Esophagus squamous epithelium (tissue), 4 donors: ENCODE results near the gene EHHADH.

ENCODE experiments used
- POLR2A ChIP-seq, 4 donors: fragments of 450-650 bp; IDR thresholded peaks; one replicate each; pipeline ENCODE4 v1.6.1; 2017; ENCODE audit warnings: antibody characterized with exemption in 4 of 4, mild to moderate bottlenecking in 4 of 4, moderate library complexity in 3 of 4
- TF ChIP-seq, protein P1 (sequence below), 6 experiments: fragments of 450-650 bp in 4 of 6; fragments of 200-600 bp in 2 of 6; sonication (generic) in 2 of 6; IDR thresholded peaks; one replicate each; pipeline ENCODE4 v1.5.1; 2016 to 2019; ENCODE audit warnings: antibody characterized with exemption in 6 of 6, mild to moderate bottlenecking in 4 of 6, moderate library complexity in 4 of 6

GRCh38 chr3:185276415-185276814, 22.6 kb upstream of the EHHADH start:
- TF ChIP-seq, protein P1, sequence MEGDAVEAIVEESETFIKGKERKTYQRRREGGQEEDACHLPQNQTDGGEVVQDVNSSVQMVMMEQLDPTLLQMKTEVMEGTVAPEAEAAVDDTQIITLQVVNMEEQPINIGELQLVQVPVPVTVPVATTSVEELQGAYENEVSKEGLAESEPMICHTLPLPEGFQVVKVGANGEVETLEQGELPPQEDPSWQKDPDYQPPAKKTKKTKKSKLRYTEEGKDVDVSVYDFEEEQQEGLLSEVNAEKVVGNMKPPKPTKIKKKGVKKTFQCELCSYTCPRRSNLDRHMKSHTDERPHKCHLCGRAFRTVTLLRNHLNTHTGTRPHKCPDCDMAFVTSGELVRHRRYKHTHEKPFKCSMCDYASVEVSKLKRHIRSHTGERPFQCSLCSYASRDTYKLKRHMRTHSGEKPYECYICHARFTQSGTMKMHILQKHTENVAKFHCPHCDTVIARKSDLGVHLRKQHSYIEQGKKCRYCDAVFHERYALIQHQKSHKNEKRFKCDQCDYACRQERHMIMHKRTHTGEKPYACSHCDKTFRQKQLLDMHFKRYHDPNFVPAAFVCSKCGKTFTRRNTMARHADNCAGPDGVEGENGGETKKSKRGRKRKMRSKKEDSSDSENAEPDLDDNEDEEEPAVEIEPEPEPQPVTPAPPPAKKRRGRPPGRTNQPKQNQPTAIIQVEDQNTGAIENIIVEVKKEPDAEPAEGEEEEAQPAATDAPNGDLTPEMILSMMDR (IDR thresholded peaks at IDR 0.05): no peak
- TF ChIP-seq POLR2A (IDR thresholded peaks at IDR 0.05): no peak
